Measurements from ENCODE around the gene TCF25.
"Not testable (repeated sequence)": the region's sequence is repeated elsewhere in the genome, so short reads cannot be mapped to it uniquely, and the experiment has no call there.

Gene TCF25

DNA sequence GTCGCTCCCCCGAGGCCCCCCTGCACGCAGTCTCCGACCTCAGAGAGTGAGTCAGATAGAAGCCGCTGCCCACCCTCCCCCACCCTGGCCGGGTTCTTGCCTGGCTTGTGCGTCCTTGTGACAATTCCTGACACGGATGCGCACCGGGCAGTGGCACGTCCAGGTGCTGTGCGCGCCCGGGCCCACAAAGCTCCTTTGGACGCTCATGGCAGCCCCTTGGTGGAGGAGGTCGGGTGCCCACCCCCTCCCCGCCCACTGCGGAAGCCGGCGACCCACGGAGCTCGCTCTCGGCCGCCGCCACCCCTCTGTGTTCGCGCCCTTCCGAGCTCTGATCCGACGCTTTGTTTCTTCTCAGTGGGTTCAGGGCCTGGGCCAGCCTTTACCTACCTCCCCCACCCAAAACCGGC is 49.1 kb downstream of the TCF25 start:
- no peaks in the 10 kb centered on the region for H3K27me3 ChIP-seq (ENCODE audit: insufficient read depth, low read length)
- H2AFZ ChIP-seq (ENCODE audit: low read length, unreplicated experiment) = peak overlapping the region; percentile 29
- peaks cover 50% of the 10 kb centered on the region for H3K4me1 ChIP-seq (ENCODE audit: control insufficient read depth, insufficient read depth, low read length, unreplicated experiment)
- H3K4me3 ChIP-seq (ENCODE audit: low read depth, low read length) = peak overlapping the region; percentile 94
- peak overlapping the region; percentile 92 for H3K27ac ChIP-seq (ENCODE audit: low read depth, low read length)
- peaks cover 1% of the 10 kb centered on the region for H3K36me3 ChIP-seq (ENCODE audit: insufficient read depth, low read length)
- peaks cover 29% of the 10 kb centered on the region for H3K79me2 ChIP-seq (ENCODE audit: control insufficient read depth, insufficient read depth, low read length, unreplicated experiment)

DNA sequence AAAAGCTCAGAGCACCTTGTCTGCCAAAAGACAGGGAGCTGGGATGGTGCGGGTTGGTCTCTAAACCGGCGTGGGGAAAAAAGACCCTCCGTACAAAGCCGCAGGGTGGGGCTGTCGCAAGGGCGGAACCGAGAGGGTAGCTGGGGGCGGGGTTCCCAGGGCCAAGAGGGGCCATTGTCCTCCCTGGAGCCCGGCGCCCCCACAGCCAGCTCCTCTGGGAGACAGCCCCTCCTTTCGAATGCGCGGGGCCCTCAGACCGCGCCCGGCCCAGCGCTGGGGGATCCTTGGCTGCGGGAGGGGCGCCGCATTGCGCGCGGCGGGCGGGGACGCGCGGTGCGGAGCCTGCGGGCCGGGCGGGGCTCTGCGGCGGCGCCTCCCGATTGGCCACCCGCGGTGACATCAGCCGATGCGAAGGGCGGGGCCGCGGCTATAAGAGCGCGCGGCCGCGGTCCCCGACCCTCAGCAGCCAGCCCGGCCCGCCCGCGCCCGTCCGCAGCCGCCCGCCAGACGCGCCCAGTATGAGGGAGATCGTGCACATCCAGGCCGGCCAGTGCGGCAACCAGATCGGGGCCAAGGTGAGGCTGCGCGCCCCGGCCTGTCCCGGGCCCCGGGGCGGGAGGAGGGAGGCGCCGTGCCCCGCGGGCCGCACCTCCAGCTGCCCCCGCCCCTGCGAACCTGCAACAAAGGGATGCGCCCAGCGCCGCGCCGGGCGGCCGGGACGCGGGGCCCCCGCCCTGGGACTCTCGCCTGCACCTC is 49.7 kb downstream of the TCF25 start, which contains the start of gene TUBB3:
TUBB3 (plus strand) TSS at position 459 of the 756 bp plus-strand sequence; CDS start at position 519, 60 bp downstream.
- Histone ChIP-seq H3K36me3 (ENCODE audit: insufficient read depth, low read length) (peaks cover 3% of the 10 kb centered on the region), H3K4me1 (ENCODE audit: control insufficient read depth, insufficient read depth, low read length, unreplicated experiment) (peaks cover 48% of the 10 kb centered on the region), H3K27ac (ENCODE audit: low read depth, low read length) (peak within 1 kb of the TSS; percentile 92), H3K4me3 (ENCODE audit: low read depth, low read length) (peak within 1 kb of the TSS; percentile 94), H3K27me3 (ENCODE audit: insufficient read depth, low read length) (no peaks in the 10 kb centered on the region), H3K79me2 (ENCODE audit: control insufficient read depth, insufficient read depth, low read length, unreplicated experiment) (peaks cover 32% of the 10 kb centered on the region), H2AFZ (ENCODE audit: low read length, unreplicated experiment) (peak within 1 kb of the TSS; percentile 29)

DNA sequence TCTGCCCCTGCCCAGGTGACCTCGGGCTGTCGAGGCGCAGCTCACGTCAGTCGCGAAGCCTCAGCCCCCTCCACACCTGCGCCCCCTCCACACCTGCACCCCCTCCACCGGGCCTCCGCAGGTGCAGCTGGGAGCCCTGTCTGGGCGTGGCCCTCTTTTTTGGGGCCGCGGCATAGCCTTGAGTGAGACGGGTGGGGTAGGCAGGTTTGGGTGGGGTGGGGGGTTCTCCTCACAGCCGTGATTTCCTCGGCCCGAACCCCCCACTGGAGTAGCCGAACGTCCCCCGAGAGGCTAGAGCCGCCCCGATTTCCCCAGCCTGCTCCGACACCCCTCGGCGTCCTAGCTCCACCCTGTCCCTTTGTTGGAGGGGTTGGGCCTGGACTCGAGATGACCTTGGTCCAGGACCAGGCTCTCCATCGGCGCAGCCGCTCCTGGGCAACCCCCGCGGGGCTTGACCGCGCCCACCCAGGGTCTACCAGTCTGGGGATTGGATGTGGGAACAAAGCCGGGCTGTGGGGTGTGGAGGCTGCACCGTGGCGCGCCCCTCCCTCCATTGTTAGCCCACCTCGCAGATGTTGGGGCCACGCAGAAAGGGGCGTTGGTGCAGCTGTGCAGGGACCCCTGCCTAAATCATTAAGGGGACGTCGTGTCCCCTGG is 50.4 kb downstream of the TCF25 start:
- peaks cover 41% of the 10 kb centered on the region for H3K4me1 ChIP-seq (ENCODE audit: control insufficient read depth, insufficient read depth, low read length, unreplicated experiment)
- H3K27ac ChIP-seq (ENCODE audit: low read depth, low read length) = no peak overlapping the region
- no peak overlapping the region for H2AFZ ChIP-seq (ENCODE audit: low read length, unreplicated experiment)

DNA sequence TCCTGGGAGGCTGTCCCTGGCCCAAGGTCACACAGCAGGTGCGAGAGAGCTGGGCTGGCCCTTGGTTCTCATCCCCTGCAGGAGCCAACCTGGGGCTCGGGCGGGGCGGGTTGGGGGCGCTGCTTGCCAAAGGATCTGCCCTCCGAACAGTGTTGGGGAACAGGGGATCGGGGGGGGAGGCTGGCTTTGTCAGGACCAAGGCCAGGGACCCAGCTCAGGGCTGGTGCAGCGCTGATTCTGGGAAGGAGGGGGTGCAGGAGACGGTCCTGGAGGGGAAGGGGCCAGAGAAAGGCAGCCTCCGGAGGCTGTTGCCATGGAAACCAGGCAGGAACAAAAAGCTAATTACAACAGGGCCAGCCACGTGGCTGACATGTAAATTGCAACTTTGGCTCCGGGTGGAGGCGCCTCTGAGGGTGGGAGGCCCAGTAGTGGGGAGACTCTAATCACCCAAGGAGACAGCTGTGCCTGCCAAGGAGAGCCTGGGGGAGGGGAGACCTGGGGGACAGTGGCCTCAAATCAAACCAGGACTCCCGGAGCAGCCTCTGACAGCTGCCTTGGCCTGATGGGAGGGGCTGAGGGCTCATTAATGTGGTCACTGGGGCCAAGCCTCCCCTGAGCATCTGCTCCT is 51.0 kb downstream of the TCF25 start:
- Histone ChIP-seq H3K79me2 (ENCODE audit: control insufficient read depth, insufficient read depth, low read length, unreplicated experiment) (peaks cover 27% of the 10 kb centered on the region), H3K4me3 (ENCODE audit: low read depth, low read length) (peak overlapping the region; percentile 94), H3K27ac (ENCODE audit: low read depth, low read length) (no peak overlapping the region), H3K36me3 (ENCODE audit: insufficient read depth, low read length) (peaks cover 7% of the 10 kb centered on the region), H3K4me1 (ENCODE audit: control insufficient read depth, insufficient read depth, low read length, unreplicated experiment) (peaks cover 36% of the 10 kb centered on the region), H3K27me3 (ENCODE audit: insufficient read depth, low read length) (no peaks in the 10 kb centered on the region), H2AFZ (ENCODE audit: low read length, unreplicated experiment) (no peak overlapping the region)

More for the DNA sequence above, 50.4 kb downstream of the TCF25 start:
- H3K36me3 ChIP-seq (ENCODE audit: insufficient read depth, low read length) = peaks cover 3% of the 10 kb centered on the region
- H3K79me2 ChIP-seq (ENCODE audit: control insufficient read depth, insufficient read depth, low read length, unreplicated experiment) = peaks cover 32% of the 10 kb centered on the region
- H3K4me3 ChIP-seq (ENCODE audit: low read depth, low read length) = peak overlapping the region; percentile 94
- H3K27me3 ChIP-seq (ENCODE audit: insufficient read depth, low read length) = no peaks in the 10 kb centered on the region

DNA sequence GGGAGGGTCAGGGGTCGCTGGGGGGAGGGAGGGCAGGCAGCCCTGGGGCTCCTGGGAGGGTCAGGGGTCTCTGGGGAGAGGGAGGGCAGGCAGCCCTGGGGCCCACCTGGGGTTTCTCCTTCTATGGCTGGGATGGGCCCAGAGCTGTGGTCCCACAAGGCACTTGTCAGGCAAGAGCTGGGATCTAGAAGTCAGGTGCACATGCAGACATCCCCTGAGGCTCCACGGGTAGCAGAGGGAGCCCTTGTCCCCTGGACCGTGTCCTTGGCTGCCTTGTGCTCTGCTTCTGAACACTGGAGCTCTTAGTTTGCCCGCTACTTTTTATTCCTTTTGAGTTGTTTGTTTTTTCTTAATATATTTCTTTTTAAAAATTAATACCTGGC is 51.5 kb downstream of the TCF25 start:
- H3K4me1 ChIP-seq (ENCODE audit: control insufficient read depth, insufficient read depth, low read length, unreplicated experiment) = peaks cover 31% of the 10 kb centered on the region
- H3K79me2 ChIP-seq (ENCODE audit: control insufficient read depth, insufficient read depth, low read length, unreplicated experiment) = peaks cover 26% of the 10 kb centered on the region
- peaks cover 8% of the 10 kb centered on the region for H3K36me3 ChIP-seq (ENCODE audit: insufficient read depth, low read length)
- no peak overlapping the region for H2AFZ ChIP-seq (ENCODE audit: low read length, unreplicated experiment)
- H3K27me3 ChIP-seq (ENCODE audit: insufficient read depth, low read length) = no peaks in the 10 kb centered on the region
- no peak overlapping the region for H3K27ac ChIP-seq (ENCODE audit: low read depth, low read length)
- H3K4me3 ChIP-seq (ENCODE audit: low read depth, low read length) = peak overlapping the region; percentile 94

DNA sequence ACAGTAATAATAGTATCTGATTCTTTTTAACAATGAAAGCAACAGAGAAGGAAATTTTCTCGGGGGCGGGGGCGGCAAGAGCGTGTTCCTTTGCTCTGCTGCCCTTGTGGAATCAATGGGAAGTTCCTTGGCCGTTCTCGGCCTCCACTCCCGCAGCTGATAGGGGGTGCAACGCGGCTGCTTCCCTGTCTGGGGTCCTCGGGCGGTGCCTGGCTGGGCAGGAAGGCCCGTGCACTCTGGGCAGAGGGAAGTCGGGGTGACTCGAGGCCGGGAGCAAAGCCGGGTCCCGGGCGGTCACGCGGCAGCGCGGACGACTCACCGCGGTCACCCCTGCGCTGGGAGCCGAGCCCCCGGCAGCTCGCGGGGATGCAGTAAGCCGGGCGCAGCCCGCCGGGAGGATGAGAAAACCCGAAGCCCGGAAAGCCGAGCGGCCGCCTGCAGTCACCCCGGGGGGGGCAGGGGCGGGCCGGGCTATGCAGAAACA is 52.2 kb downstream of the TCF25 start:
- peaks cover 26% of the 10 kb centered on the region for H3K79me2 ChIP-seq (ENCODE audit: control insufficient read depth, insufficient read depth, low read length, unreplicated experiment)
- H3K27me3 ChIP-seq (ENCODE audit: insufficient read depth, low read length) = no peaks in the 10 kb centered on the region
- peak overlapping the region; percentile 94 for H3K4me3 ChIP-seq (ENCODE audit: low read depth, low read length)
- no peak overlapping the region for H3K27ac ChIP-seq (ENCODE audit: low read depth, low read length)
- peak overlapping the region; percentile 50 for H2AFZ ChIP-seq (ENCODE audit: low read length, unreplicated experiment)
- peaks cover 8% of the 10 kb centered on the region for H3K36me3 ChIP-seq (ENCODE audit: insufficient read depth, low read length)
- peaks cover 24% of the 10 kb centered on the region for H3K4me1 ChIP-seq (ENCODE audit: control insufficient read depth, insufficient read depth, low read length, unreplicated experiment)

DNA sequence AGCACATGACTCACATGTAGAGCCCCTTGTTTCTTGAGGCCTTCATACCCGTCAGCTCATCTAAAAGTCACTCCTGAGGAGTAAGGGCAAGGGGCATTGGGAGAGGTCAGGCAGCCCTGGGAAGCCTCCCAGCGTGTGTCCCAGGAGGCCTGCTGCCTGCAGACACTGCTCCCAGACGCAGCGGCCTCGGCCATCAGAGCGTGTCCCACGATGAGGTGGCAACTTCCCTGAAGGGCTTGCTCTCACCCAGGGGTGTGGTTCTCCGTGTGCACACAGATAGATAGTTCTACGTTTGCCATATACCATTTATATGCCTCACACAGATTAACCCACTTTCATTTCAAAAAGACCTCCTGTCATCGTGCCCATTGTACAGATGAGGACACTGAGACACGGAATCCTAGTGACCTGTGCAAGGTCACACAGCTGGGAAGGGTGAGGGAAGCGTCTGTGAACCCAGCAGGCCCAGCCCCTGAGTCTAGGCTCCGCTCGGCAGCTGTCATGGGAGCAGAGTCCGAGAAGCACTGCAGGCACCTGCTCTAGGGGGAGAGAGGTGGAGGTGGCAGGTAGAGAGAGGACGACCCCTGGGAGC is 58.0 kb downstream of the TCF25 start:
- Histone ChIP-seq H2AFZ (ENCODE audit: low read length, unreplicated experiment) (no peak overlapping the region), H3K79me2 (ENCODE audit: control insufficient read depth, insufficient read depth, low read length, unreplicated experiment) (peaks cover 5% of the 10 kb centered on the region), H3K27me3 (ENCODE audit: insufficient read depth, low read length) (no peaks in the 10 kb centered on the region), H3K27ac (ENCODE audit: low read depth, low read length) (no peak overlapping the region), H3K4me3 (ENCODE audit: low read depth, low read length) (no peak overlapping the region), H3K4me1 (ENCODE audit: control insufficient read depth, insufficient read depth, low read length, unreplicated experiment) (no peaks in the 10 kb centered on the region), H3K36me3 (ENCODE audit: insufficient read depth, low read length) (peaks cover 38% of the 10 kb centered on the region)

DNA sequence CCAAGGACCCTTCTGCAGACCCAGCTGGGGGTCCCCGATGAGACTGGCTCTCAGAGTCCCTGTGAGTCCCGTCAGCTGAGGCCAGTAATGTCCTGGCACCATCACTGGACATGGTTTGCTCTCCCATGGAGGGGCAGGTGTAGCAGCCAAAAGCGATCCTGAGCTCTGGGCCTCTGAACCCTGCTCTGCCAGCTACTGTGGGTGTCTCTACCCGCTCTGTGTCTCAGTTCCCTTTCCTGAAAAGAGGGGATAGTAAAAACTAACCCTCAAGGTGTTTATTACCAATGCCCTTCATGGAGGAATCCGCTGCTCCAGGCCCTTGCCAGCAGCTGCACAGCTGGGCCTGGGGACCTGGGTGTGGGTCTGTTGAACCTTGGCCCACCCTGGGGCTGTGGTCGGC is 58.6 kb downstream of the TCF25 start:
- Histone ChIP-seq H3K27ac (ENCODE audit: low read depth, low read length) (no peak overlapping the region), H3K79me2 (ENCODE audit: control insufficient read depth, insufficient read depth, low read length, unreplicated experiment) (peaks cover 5% of the 10 kb centered on the region), H3K4me1 (ENCODE audit: control insufficient read depth, insufficient read depth, low read length, unreplicated experiment) (no peaks in the 10 kb centered on the region), H3K36me3 (ENCODE audit: insufficient read depth, low read length) (peaks cover 38% of the 10 kb centered on the region), H3K27me3 (ENCODE audit: insufficient read depth, low read length) (no peaks in the 10 kb centered on the region), H2AFZ (ENCODE audit: low read length, unreplicated experiment) (no peak overlapping the region), H3K4me3 (ENCODE audit: low read depth, low read length) (no peak overlapping the region)

DNA sequence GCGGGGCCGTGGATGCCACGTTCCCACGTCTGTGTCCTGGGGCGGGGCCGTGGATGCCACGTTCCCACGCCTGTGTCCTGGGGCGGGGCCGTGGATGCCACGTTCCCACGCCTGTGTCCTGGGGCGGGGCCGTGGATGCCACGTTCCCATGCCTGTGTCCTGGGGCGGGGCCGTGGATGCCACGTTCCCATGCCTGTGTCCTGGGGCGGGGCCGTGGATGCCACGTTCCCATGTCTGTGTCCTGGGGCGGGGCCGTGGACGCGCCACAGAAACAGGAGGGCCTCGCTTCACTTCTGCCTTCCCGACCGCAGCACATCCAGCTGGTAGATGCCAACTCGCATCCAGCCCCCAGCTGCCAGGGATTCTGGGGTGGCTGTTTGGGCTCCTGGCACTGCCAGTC is 60.6 kb downstream of the TCF25 start:
- not testable (repeated sequence) for H3K27me3 ChIP-seq (ENCODE audit: insufficient read depth, low read length); H3K27ac ChIP-seq (ENCODE audit: low read depth, low read length); H2AFZ ChIP-seq (ENCODE audit: low read length, unreplicated experiment); H3K79me2 ChIP-seq (ENCODE audit: control insufficient read depth, insufficient read depth, low read length, unreplicated experiment); H3K4me1 ChIP-seq (ENCODE audit: control insufficient read depth, insufficient read depth, low read length, unreplicated experiment); H3K4me3 ChIP-seq (ENCODE audit: low read depth, low read length)
- H3K36me3 ChIP-seq (ENCODE audit: insufficient read depth, low read length) = peaks cover 34% of the 10 kb centered on the region

All from ACC112 (cell line).